DMS79 treated with DMSO at 0.1 percent for 48 hours (cell line): Measurements from ENCODE around the gene CFAP73.
A peak's percentile ranks its signal among the peaks of the same experiment; 100 is the strongest.

Experiments
- DNase-seq: peaks from one replicate; lab custom pipeline; 2025; lab: John Stamatoyannopoulos, UW

Gene CFAP73

GRCh38 chr12:113165521-113166450, 16.3 kb downstream of the CFAP73 start:
- no peak for DNase-seq

GRCh38 chr12:113167868-113168267, 18.3 kb downstream of the CFAP73 start:
- no peak for DNase-seq

GRCh38 chr12:113169697-113170096, 20.2 kb downstream of the CFAP73 start:
- DNase-seq = no peak

- DNase-seq = no peak
Measured at GRCh38 chr12:113170457-113170856, 20.9 kb downstream of the CFAP73 start.

- no peak for DNase-seq
Measured at GRCh38 chr12:113170926-113171325, 21.4 kb downstream of the CFAP73 start.

- no peak for DNase-seq
Measured at GRCh38 chr12:113171543-113171942, 22.0 kb downstream of the CFAP73 start.

- no peak for DNase-seq
Measured at GRCh38 chr12:113172185-113172584, 22.7 kb downstream of the CFAP73 start.

GRCh38 chr12:113173081-113173698, 23.7 kb downstream of the CFAP73 start:
- DNase-seq = no peak

GRCh38 chr12:113174461-113175384, 25.2 kb downstream of the CFAP73 start:
- peak; percentile 27 for DNase-seq

GRCh38 chr12:113179023-113179422, 29.5 kb downstream of the CFAP73 start:
- DNase-seq = no peak

- DNase-seq = no peak
Measured at GRCh38 chr12:113180333-113180732, 30.8 kb downstream of the CFAP73 start.

GRCh38 chr12:113181975-113182374, 32.5 kb downstream of the CFAP73 start:
- no peak for DNase-seq

- no peak for DNase-seq
Measured at GRCh38 chr12:113183030-113183589, 33.6 kb downstream of the CFAP73 start.

- no peak for DNase-seq
Measured at GRCh38 chr12:113184098-113184899, 34.8 kb downstream of the CFAP73 start.

GRCh38 chr12:113184900-113185179, 35.3 kb downstream of the CFAP73 start:
- DNase-seq = peak; percentile 62

GRCh38 chr12:113185180-113186032, 35.9 kb downstream of the CFAP73 start, which contains the start of the genes DDX54 and RITA1:
Gene DDX54, minus strand, starts transcription at chr12:113185478. Its CDS starts 27 bp downstream, at chr12:113185451.
Gene RITA1, plus strand, starts transcription at chr12:113185721. Its CDS starts 1,026 bp downstream, at chr12:113186747.
- peak; percentile 83 for DNase-seq

- DNase-seq = no peak
Measured at GRCh38 chr12:113186033-113186365, 36.5 kb downstream of the CFAP73 start.

GRCh38 chr12:113186666-113187325, 37.3 kb downstream of the CFAP73 start:
- DNase-seq = no peak

GRCh38 chr12:113189361-113189760, 39.8 kb downstream of the CFAP73 start:
- no peak for DNase-seq

- DNase-seq = no peak
Measured at GRCh38 chr12:113190761-113191160, 41.2 kb downstream of the CFAP73 start.
